HEK293 (cell line): Measurements from ENCODE around the gene PLSCR5.
A peak's percentile ranks its signal among the peaks of the same experiment; 100 is the strongest.

Experiments used
- CTCF ChIA-PET: fragments of 350-600 bp; formaldehyde crosslinking; extraction: SDS; loops from one replicate; lab custom pipeline; 2021; ENCODE audit warnings: antibody characterized with exemption; lab: Yijun Ruan, JAX
- POLR2A ChIA-PET: fragments of 300-600 bp; formaldehyde crosslinking; extraction: SDS; loops from one replicate; lab custom pipeline; 2020; ENCODE audit warnings: antibody characterized with exemption, inconsistent platforms; lab: Yijun Ruan, JAX
- H3K27ac ChIP-seq: fragments of 200-500 bp; sonication (Bioruptor generic); 2 replicates; pipeline ENCODE4 v1.5.1; 2014; ENCODE audit warnings: low read depth, low read length, control low read depth, inconsistent platforms; ENCODE audit errors: extremely low read depth
- H3K36me3 ChIP-seq, 2 experiments: fragments of 200-500 bp in 1 of 2; sonication (Bioruptor generic) in 1 of 2; 1 replicate in 1 of 2; 2 replicates in 1 of 2; pipeline ENCODE4 v1.5.1; 2014 to 2017; ENCODE audit warnings: inconsistent platforms in 2 of 2, low read length in 2 of 2; ENCODE audit not compliant: control insufficient read depth in 2 of 2, insufficient read depth in 1 of 2
- H3K4me1 ChIP-seq: fragments of 200-500 bp; sonication (Bioruptor generic); 2 replicates; pipeline ENCODE4 v1.5.1; 2014; ENCODE audit warnings: mild to moderate bottlenecking, low read length, inconsistent platforms; ENCODE audit not compliant: control insufficient read depth, insufficient read depth
- H3K4me3 ChIP-seq: 2 replicates; pipeline ENCODE4 v1.5.1; 2011; ENCODE audit warnings: low read depth, mild to moderate bottlenecking, control low read depth, low read length, moderate library complexity
- H3K9me3 ChIP-seq: fragments of 200-500 bp; sonication (Bioruptor generic); 2 replicates; pipeline ENCODE4 v1.5.1; 2014; ENCODE audit warnings: low read depth, low read length, inconsistent platforms; ENCODE audit not compliant: control insufficient read depth, insufficient read depth
- GLI2 ChIP-seq: fragments of 450-650 bp; formaldehyde crosslinking; IDR thresholded peaks from 2 replicates; pipeline ENCODE4; 2017; ENCODE audit warnings: missing biosample characterization, missing genetic modification characterization, low read depth, borderline replicate concordance
- HOXD13 ChIP-seq: sonication (generic); formaldehyde crosslinking; IDR thresholded peaks from 2 replicates; pipeline ENCODE4 v1.8.0; 2022; ENCODE audit warnings: missing genetic modification reagents, borderline replicate concordance
- KLF8 ChIP-seq: fragments of 450-650 bp; formaldehyde crosslinking; IDR thresholded peaks from 2 replicates; pipeline ENCODE4 v1.5.1; 2016; ENCODE audit warnings: missing biosample characterization, missing genetic modification characterization
- RBAK ChIP-seq: fragments of 450-650 bp; formaldehyde crosslinking; IDR thresholded peaks from 2 replicates; pipeline ENCODE4 v1.5.1; 2016; ENCODE audit warnings: missing biosample characterization, missing genetic modification characterization
- SALL2 ChIP-seq: fragments of 450-650 bp; formaldehyde crosslinking; IDR thresholded peaks from 2 replicates; pipeline ENCODE4 v1.5.0; 2017; ENCODE audit warnings: missing biosample characterization, mild to moderate bottlenecking, missing genetic modification characterization, borderline replicate concordance
- TRIM28 ChIP-seq: IDR thresholded peaks from 2 replicates; pipeline ENCODE4 v1.6.1; 2011; ENCODE audit warnings: low read length, control low read depth, borderline replicate concordance
- ZBTB7A ChIP-seq: fragments of 450-650 bp; formaldehyde crosslinking; IDR thresholded peaks from 2 replicates; pipeline ENCODE4 v1.5.1; 2016; ENCODE audit warnings: low read depth, missing biosample characterization, missing genetic modification characterization
- ZNF121 ChIP-seq: fragments of 450-650 bp; formaldehyde crosslinking; IDR thresholded peaks from 2 replicates; pipeline ENCODE4 v1.5.1; 2016; ENCODE audit warnings: missing biosample characterization, missing genetic modification characterization
- ZNF292 ChIP-seq: fragments of 450-650 bp; formaldehyde crosslinking; IDR thresholded peaks from 2 replicates; pipeline ENCODE4 v1.5.1; 2016; ENCODE audit warnings: low read depth, missing biosample characterization, missing genetic modification characterization, borderline replicate concordance
- ZNF510 ChIP-seq: fragments of 450-650 bp; formaldehyde crosslinking; IDR thresholded peaks from 2 replicates; pipeline ENCODE4 v1.5.1; 2018; ENCODE audit warnings: mild to moderate bottlenecking, missing genetic modification characterization, missing biosample characterization; ENCODE audit not compliant: insufficient replicate concordance
- ZNF529 ChIP-seq: fragments of 450-650 bp; formaldehyde crosslinking; IDR thresholded peaks from 2 replicates; pipeline ENCODE4 v1.5.1; 2017; ENCODE audit warnings: missing genetic modification characterization, missing biosample characterization; ENCODE audit not compliant: insufficient replicate concordance
- ZNF677 ChIP-seq: fragments of 450-650 bp; IDR thresholded peaks from 2 replicates; pipeline ENCODE4 v1.5.0; 2018; ENCODE audit warnings: missing biosample characterization, mild to moderate bottlenecking, missing genetic modification characterization, moderate library complexity
- TF ChIP-seq, protein P1 (sequence below): fragments of 450-650 bp; formaldehyde crosslinking; IDR thresholded peaks from 2 replicates; pipeline ENCODE4 v1.5.1; 2017; ENCODE audit warnings: missing biosample characterization, mild to moderate bottlenecking, missing genetic modification characterization, moderate library complexity
- TF ChIP-seq, protein P2 (sequence below): fragments of 450-650 bp; formaldehyde crosslinking; optimal IDR thresholded peaks from 2 replicates; pipeline ENCODE3; 2016; ENCODE audit warnings: missing biosample characterization, mild to moderate bottlenecking, missing genetic modification characterization
- TF ChIP-seq, protein P3 (sequence below): fragments of 450-650 bp; formaldehyde crosslinking; conservative IDR thresholded peaks from 2 replicates; pipeline ENCODE4 v1.5.1; 2016; ENCODE audit warnings: low read depth, missing biosample characterization, missing genetic modification characterization
- TF ChIP-seq, protein P4 (sequence below): fragments of 450-650 bp; formaldehyde crosslinking; IDR thresholded peaks from 2 replicates; pipeline ENCODE4 v1.5.1; 2016; ENCODE audit warnings: missing biosample characterization, missing genetic modification characterization
- TF ChIP-seq, protein P5 (sequence below): IDR thresholded peaks from 2 replicates; pipeline ENCODE4 v1.6.1; 2011; ENCODE audit warnings: mild to moderate bottlenecking, low read depth, low read length, borderline replicate concordance
- TF ChIP-seq, protein P6 (sequence below): fragments of 450-650 bp; formaldehyde crosslinking; IDR thresholded peaks from 2 replicates; pipeline ENCODE4 v1.5.1; 2016; ENCODE audit warnings: missing biosample characterization, missing genetic modification characterization

The PLSCR5 gene

DNA sequence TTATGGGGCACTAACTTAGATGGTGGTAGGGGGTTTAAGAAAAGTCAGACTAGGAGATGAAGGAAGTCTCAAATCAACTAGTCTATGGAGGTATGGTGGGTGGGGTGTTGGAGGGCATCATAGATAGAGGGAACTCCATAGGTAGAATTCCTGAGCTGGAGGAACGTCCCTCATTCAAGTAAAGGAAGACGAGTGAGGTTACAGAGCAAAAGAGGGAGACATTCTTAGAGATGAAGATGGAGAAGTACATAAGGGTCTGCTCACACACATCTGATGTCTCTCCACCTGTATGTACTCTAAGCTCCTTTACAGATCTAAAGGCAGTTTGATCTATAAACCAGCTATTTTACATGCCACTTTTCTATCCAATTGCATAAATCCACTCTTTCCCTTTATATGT is 62.2 kb downstream of the PLSCR5 start:
- H3K4me3 ChIP-seq = peak overlapping the region; percentile 90
- no peaks in the 10 kb centered on the region for H3K4me1 ChIP-seq
- TF ChIP-seq ZNF529 (tag by site-specific recombination) (no peak), ZNF510 (tag by site-specific recombination) (no peak), KLF8 (tag by site-specific recombination) (no peak)
- no peak overlapping the region for H3K27ac ChIP-seq
- POLR2A ChIA-PET = interaction anchor here (1.2 to 2.1 kb wide), 2 partner anchors 8 to 74 kb away, joined by 3 to 9 read pairs; partner anchors contain the start of gene PLSCR2
- H3K36me3 ChIP-seq = peaks cover 0 to 3% of the 10 kb centered on the region in 2 experiments; a peak in 1 of 3 replicates
- CTCF ChIA-PET = no interaction called here
- H3K9me3 ChIP-seq = no peaks in the 10 kb centered on the region

DNA sequence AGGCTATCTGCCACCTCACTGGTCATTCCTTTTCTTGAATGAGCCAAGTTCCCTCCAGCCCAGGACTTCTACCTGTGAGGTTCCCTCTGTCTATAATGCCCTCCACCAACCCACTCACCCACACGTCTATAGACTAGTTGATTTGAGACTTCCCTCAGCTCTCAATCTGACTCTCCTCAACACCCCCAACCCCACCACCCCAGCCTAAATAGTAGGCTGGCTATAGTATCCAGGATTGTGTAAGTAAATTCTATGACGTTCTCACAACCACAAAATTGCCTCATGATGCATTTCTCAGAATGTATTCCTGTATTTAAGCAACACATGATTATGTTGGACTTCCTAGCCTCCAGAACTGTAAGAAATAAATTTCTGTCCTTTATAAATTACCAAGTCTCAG is 63.0 kb downstream of the PLSCR5 start:
- Histone ChIP-seq H3K9me3 (no peaks in the 10 kb centered on the region), H3K4me1 (no peaks in the 10 kb centered on the region), H3K27ac (no peak overlapping the region), H3K36me3 (peaks cover 0 to 3% of the 10 kb centered on the region in 2 experiments; a peak in 1 of 3 replicates), H3K4me3 (no peak overlapping the region)
- ChIA-PET POLR2A (no interaction called here), CTCF (no interaction called here)
- TF ChIP-seq, protein P1, sequence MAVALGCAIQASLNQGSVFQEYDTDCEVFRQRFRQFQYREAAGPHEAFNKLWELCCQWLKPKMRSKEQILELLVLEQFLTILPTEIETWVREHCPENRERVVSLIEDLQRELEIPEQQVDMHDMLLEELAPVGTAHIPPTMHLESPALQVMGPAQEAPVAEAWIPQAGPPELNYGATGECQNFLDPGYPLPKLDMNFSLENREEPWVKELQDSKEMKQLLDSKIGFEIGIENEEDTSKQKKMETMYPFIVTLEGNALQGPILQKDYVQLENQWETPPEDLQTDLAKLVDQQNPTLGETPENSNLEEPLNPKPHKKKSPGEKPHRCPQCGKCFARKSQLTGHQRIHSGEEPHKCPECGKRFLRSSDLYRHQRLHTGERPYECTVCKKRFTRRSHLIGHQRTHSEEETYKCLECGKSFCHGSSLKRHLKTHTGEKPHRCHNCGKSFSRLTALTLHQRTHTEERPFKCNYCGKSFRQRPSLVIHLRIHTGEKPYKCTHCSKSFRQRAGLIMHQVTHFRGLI (tag by site-specific recombination) = no peak
- TF ChIP-seq, protein P2, sequence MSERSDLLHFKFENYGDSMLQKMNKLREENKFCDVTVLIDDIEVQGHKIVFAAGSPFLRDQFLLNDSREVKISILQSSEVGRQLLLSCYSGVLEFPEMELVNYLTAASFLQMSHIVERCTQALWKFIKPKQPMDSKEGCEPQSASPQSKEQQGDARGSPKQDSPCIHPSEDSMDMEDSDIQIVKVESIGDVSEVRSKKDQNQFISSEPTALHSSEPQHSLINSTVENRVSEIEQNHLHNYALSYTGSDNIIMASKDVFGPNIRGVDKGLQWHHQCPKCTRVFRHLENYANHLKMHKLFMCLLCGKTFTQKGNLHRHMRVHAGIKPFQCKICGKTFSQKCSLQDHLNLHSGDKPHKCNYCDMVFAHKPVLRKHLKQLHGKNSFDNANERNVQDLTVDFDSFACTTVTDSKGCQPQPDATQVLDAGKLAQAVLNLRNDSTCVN (tag by site-specific recombination) = no peak
- TF ChIP-seq SALL2 (tag by site-specific recombination) = no peak
- no peak for TF ChIP-seq ZNF510 (tag by site-specific recombination)
- TF ChIP-seq, protein P3, sequence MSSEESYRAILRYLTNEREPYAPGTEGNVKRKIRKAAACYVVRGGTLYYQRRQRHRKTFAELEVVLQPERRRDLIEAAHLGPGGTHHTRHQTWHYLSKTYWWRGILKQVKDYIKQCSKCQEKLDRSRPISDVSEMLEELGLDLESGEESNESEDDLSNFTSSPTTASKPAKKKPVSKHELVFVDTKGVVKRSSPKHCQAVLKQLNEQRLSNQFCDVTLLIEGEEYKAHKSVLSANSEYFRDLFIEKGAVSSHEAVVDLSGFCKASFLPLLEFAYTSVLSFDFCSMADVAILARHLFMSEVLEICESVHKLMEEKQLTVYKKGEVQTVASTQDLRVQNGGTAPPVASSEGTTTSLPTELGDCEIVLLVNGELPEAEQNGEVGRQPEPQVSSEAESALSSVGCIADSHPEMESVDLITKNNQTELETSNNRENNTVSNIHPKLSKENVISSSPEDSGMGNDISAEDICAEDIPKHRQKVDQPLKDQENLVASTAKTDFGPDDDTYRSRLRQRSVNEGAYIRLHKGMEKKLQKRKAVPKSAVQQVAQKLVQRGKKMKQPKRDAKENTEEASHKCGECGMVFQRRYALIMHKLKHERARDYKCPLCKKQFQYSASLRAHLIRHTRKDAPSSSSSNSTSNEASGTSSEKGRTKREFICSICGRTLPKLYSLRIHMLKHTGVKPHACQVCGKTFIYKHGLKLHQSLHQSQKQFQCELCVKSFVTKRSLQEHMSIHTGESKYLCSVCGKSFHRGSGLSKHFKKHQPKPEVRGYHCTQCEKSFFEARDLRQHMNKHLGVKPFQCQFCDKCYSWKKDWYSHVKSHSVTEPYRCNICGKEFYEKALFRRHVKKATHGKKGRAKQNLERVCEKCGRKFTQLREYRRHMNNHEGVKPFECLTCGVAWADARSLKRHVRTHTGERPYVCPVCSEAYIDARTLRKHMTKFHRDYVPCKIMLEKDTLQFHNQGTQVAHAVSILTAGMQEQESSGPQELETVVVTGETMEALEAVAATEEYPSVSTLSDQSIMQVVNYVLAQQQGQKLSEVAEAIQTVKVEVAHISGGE = no peak
- TF ChIP-seq, protein P4, sequence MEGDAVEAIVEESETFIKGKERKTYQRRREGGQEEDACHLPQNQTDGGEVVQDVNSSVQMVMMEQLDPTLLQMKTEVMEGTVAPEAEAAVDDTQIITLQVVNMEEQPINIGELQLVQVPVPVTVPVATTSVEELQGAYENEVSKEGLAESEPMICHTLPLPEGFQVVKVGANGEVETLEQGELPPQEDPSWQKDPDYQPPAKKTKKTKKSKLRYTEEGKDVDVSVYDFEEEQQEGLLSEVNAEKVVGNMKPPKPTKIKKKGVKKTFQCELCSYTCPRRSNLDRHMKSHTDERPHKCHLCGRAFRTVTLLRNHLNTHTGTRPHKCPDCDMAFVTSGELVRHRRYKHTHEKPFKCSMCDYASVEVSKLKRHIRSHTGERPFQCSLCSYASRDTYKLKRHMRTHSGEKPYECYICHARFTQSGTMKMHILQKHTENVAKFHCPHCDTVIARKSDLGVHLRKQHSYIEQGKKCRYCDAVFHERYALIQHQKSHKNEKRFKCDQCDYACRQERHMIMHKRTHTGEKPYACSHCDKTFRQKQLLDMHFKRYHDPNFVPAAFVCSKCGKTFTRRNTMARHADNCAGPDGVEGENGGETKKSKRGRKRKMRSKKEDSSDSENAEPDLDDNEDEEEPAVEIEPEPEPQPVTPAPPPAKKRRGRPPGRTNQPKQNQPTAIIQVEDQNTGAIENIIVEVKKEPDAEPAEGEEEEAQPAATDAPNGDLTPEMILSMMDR = no peak
- TF ChIP-seq, protein P5, sequence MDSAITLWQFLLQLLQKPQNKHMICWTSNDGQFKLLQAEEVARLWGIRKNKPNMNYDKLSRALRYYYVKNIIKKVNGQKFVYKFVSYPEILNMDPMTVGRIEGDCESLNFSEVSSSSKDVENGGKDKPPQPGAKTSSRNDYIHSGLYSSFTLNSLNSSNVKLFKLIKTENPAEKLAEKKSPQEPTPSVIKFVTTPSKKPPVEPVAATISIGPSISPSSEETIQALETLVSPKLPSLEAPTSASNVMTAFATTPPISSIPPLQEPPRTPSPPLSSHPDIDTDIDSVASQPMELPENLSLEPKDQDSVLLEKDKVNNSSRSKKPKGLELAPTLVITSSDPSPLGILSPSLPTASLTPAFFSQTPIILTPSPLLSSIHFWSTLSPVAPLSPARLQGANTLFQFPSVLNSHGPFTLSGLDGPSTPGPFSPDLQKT = no peak
- TF ChIP-seq RBAK (tag by site-specific recombination) = no peak
- TF ChIP-seq KLF8 (tag by site-specific recombination) = no peak
- no peak for TF ChIP-seq HOXD13 (CRISPR knock-in tag)
- no peak for TF ChIP-seq ZNF121 (tag by site-specific recombination)
- no peak for TF ChIP-seq ZNF677 (tag by site-specific recombination)
- TF ChIP-seq GLI2 = no peak
- TF ChIP-seq, protein P6, sequence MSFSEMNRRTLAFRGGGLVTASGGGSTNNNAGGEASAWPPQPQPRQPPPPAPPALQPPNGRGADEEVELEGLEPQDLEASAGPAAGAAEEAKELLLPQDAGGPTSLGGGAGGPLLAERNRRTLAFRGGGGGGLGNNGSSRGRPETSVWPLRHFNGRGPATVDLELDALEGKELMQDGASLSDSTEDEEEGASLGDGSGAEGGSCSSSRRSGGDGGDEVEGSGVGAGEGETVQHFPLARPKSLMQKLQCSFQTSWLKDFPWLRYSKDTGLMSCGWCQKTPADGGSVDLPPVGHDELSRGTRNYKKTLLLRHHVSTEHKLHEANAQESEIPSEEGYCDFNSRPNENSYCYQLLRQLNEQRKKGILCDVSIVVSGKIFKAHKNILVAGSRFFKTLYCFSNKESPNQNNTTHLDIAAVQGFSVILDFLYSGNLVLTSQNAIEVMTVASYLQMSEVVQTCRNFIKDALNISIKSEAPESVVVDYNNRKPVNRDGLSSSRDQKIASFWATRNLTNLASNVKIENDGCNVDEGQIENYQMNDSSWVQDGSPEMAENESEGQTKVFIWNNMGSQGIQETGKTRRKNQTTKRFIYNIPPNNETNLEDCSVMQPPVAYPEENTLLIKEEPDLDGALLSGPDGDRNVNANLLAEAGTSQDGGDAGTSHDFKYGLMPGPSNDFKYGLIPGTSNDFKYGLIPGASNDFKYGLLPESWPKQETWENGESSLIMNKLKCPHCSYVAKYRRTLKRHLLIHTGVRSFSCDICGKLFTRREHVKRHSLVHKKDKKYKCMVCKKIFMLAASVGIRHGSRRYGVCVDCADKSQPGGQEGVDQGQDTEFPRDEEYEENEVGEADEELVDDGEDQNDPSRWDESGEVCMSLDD (tag by site-specific recombination) = no peak
- TF ChIP-seq TRIM28 = no peak
- no peak for TF ChIP-seq ZNF292 (tag by site-specific recombination)
- TF ChIP-seq ZBTB7A (tag by site-specific recombination) = no peak
